BLaER1 (cell line): Measurements from ENCODE around the gene APOL2.

ENCODE experiments used
- H3K27ac ChIP-seq: shearing (Covaris generic); formaldehyde crosslinking; 2 replicates; pipeline ENCODE4 v1.8.1; 2022
- H3K27me3 ChIP-seq: shearing (Covaris generic); formaldehyde crosslinking; 2 replicates; pipeline ENCODE4 v1.8.1; 2022
- H3K36me3 ChIP-seq: shearing (Covaris generic); formaldehyde crosslinking; 2 replicates; pipeline ENCODE4 v1.8.1; 2022
- H3K4me1 ChIP-seq: shearing (Covaris generic); formaldehyde crosslinking; 2 replicates; pipeline ENCODE4 v1.8.1; 2022
- H3K4me2 ChIP-seq: shearing (Covaris generic); formaldehyde crosslinking; 2 replicates; pipeline ENCODE4 v1.8.1; 2022
- H3K4me3 ChIP-seq: shearing (Covaris generic); formaldehyde crosslinking; 2 replicates; pipeline ENCODE4 v1.8.1; 2022
- H3K9ac ChIP-seq: shearing (Covaris generic); formaldehyde crosslinking; 2 replicates; pipeline ENCODE4 v1.8.1; 2022
- H3K9me3 ChIP-seq: shearing (Covaris generic); formaldehyde crosslinking; 2 replicates; pipeline ENCODE4 v1.8.1; 2022
- H4K20me1 ChIP-seq: shearing (Covaris generic); formaldehyde crosslinking; 2 replicates; pipeline ENCODE4 v1.8.1; 2022
- Cebpa-rat ChIP-seq: shearing (Covaris generic); IDR thresholded peaks from 2 replicates; pipeline ENCODE4 v1.8.1; 2022

APOL2 gene

DNA sequence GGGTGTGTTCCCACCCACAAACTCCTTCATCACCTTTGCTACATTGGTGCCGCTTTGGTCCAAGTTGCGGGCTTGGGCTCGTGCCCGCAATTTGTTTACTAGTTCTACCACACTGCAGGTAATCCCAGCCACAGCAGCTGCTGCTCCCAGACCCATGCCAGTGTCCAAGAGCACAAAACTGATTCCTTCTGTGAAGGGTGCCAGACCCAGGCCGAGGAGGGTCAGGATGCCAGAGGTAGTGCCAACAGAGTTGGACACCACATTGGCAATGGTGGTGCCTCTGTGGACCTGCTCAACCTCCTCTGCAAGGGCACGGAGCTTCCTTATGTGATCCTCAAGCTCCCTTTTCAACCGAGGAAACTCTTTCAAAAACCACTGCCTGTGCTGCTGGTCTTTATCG, 11.5 kb downstream of the APOL2 start:
- Histone ChIP-seq H3K27me3 (no peaks in the 10 kb centered on the region), H3K4me2 (no peak overlapping the region), H3K9ac (no peak overlapping the region), H4K20me1 (no peaks in the 10 kb centered on the region), H3K27ac (no peak overlapping the region), H3K4me1 (peaks cover 13% of the 10 kb centered on the region), H3K4me3 (no peak overlapping the region), H3K36me3 (peaks cover 54% of the 10 kb centered on the region), H3K9me3 (no peaks in the 10 kb centered on the region)
- no peak for TF ChIP-seq Cebpa-rat

- H3K4me3 ChIP-seq, result no peak overlapping the region
- no peaks in the 10 kb centered on the region for H3K27me3 ChIP-seq
- H3K9ac ChIP-seq, result no peak overlapping the region
- TF ChIP-seq Cebpa-rat, result no peak
- H4K20me1 ChIP-seq, result no peaks in the 10 kb centered on the region
- no peak overlapping the region for H3K27ac ChIP-seq
- H3K36me3 ChIP-seq, result peaks cover 50% of the 10 kb centered on the region
- H3K9me3 ChIP-seq, result no peaks in the 10 kb centered on the region
- peaks cover 12% of the 10 kb centered on the region for H3K4me1 ChIP-seq
- no peak overlapping the region for H3K4me2 ChIP-seq
Measured at GRCh38 chr22:36227396-36227795, 11.9 kb downstream of the APOL2 start.

- peaks cover 7% of the 10 kb centered on the region; the same call in 1 of the 2 replicates for H3K4me1 ChIP-seq
- no peak overlapping the region for H3K27ac ChIP-seq
- no peaks in the 10 kb centered on the region for H4K20me1 ChIP-seq
- no peak overlapping the region for H3K4me3 ChIP-seq
- H3K4me2 ChIP-seq, result no peak overlapping the region
- no peak overlapping the region for H3K9ac ChIP-seq
- no peaks in the 10 kb centered on the region for H3K27me3 ChIP-seq
- H3K9me3 ChIP-seq, result no peaks in the 10 kb centered on the region
- H3K36me3 ChIP-seq, result peaks cover 41% of the 10 kb centered on the region
- TF ChIP-seq Cebpa-rat, result no peak
Measured at GRCh38 chr22:36226189-36226588, 13.1 kb downstream of the APOL2 start.

DNA sequence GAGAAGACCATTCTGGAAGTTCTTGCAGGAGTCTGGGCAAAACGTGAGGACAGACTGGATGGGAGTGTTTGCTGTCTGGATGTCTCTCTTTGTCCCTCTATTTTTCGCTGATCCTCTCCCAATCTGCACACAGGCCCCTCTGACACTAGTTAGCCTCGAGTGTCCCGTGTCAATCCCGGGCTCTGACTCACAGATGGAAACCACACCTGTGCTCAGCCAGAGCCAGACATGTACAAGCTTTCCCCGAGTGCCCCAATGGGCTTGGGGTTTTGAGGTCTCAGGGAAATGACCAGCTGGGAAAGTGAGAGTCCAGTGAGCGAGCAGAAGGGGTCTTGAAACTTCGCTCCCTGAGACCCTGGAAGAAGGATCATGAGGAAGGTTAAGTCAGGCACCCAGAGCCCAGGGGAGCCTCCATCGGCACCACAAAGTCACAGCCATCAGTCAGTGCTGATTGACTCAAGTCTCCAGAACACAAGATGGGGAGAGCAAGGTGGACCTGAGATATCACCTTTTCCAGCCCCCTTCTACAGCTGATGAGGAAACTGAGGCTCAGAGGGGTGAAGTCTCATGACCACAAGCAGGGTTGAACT, 13.9 kb downstream of the APOL2 start:
- H3K27me3 ChIP-seq, result no peaks in the 10 kb centered on the region
- H3K27ac ChIP-seq, result no peak overlapping the region
- H3K36me3 ChIP-seq, result peaks cover 34% of the 10 kb centered on the region
- H3K4me1 ChIP-seq, result peaks cover 7% of the 10 kb centered on the region; the same call in 1 of the 2 replicates
- H4K20me1 ChIP-seq, result no peaks in the 10 kb centered on the region
- H3K9me3 ChIP-seq, result no peaks in the 10 kb centered on the region
- no peak overlapping the region for H3K9ac ChIP-seq
- no peak overlapping the region for H3K4me2 ChIP-seq
- no peak for TF ChIP-seq Cebpa-rat
- H3K4me3 ChIP-seq, result no peak overlapping the region

DNA sequence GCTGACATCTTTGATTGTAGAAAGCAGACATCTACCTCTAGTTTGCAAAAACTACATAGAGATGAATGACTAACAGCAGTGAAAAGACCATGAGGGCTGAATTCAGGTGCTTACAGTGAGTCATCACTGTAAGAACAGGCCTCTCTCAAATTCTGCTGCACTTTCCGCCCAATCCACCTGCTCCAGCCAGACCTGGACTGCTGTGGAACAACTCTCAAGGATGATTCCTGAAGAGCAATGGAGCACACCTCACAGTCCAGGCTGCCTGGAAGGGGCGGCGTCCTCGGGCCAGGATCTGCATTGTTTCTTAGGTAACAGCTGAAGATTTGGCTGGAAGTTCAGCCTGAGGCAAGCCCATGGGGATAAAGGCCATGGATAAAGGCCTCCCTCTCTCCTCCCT, 15.1 kb downstream of the APOL2 start:
- H3K4me1 ChIP-seq, result peaks cover 7% of the 10 kb centered on the region; the same call in 1 of the 2 replicates
- H3K36me3 ChIP-seq, result peaks cover 27% of the 10 kb centered on the region
- no peak overlapping the region for H3K9ac ChIP-seq
- TF ChIP-seq Cebpa-rat, result no peak
- H3K9me3 ChIP-seq, result no peaks in the 10 kb centered on the region
- H3K27ac ChIP-seq, result no peak overlapping the region
- no peaks in the 10 kb centered on the region for H3K27me3 ChIP-seq
- H4K20me1 ChIP-seq, result no peaks in the 10 kb centered on the region
- H3K4me3 ChIP-seq, result no peak overlapping the region
- no peak overlapping the region for H3K4me2 ChIP-seq

GRCh38 chr22:36223504-36223903, 15.8 kb downstream of the APOL2 start:
- H3K4me3 ChIP-seq, result no peak overlapping the region
- H3K9me3 ChIP-seq, result no peaks in the 10 kb centered on the region
- TF ChIP-seq Cebpa-rat, result no peak
- peaks cover 21% of the 10 kb centered on the region for H3K36me3 ChIP-seq
- H3K27ac ChIP-seq, result no peak overlapping the region
- H4K20me1 ChIP-seq, result no peaks in the 10 kb centered on the region
- no peak overlapping the region for H3K4me2 ChIP-seq
- peaks cover 7% of the 10 kb centered on the region; the same call in 1 of the 2 replicates for H3K4me1 ChIP-seq
- H3K9ac ChIP-seq, result no peak overlapping the region
- no peaks in the 10 kb centered on the region for H3K27me3 ChIP-seq

DNA sequence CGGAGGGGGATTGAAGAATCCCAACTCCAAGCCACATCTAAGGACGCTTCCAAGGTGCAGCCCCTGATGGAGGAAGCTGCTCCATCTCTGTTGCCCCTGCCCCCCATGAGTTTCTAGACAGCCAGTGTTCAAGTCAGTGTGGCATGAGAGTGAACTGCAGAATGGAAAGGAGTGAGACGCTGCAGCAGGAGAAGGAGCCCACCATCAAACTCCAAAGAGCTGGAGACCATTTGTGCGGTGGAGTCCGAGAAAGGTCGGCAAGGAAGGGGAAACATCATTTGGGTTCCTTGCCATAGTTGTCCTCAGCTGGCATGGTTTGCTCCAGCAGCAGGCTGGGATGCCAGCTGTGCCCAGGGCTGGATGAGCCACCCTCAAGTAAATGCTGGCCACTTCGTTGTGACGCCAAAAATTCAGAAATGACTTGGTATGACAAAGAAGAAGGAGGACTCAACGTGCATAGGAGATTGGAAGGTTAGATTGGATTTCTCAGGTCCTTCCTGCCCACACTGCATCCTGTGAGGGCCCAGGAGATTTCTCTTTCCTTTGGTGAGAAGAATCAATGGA, 16.4 kb downstream of the APOL2 start:
- H3K27me3 ChIP-seq, result no peaks in the 10 kb centered on the region
- no peak overlapping the region for H3K9ac ChIP-seq
- peaks cover 7% of the 10 kb centered on the region; the same call in 1 of the 2 replicates for H3K4me1 ChIP-seq
- H3K36me3 ChIP-seq, result peaks cover 16% of the 10 kb centered on the region
- no peak overlapping the region for H3K4me3 ChIP-seq
- H3K9me3 ChIP-seq, result no peaks in the 10 kb centered on the region
- no peak for TF ChIP-seq Cebpa-rat
- H3K27ac ChIP-seq, result no peak overlapping the region
- H4K20me1 ChIP-seq, result no peaks in the 10 kb centered on the region
- no peak overlapping the region for H3K4me2 ChIP-seq

DNA sequence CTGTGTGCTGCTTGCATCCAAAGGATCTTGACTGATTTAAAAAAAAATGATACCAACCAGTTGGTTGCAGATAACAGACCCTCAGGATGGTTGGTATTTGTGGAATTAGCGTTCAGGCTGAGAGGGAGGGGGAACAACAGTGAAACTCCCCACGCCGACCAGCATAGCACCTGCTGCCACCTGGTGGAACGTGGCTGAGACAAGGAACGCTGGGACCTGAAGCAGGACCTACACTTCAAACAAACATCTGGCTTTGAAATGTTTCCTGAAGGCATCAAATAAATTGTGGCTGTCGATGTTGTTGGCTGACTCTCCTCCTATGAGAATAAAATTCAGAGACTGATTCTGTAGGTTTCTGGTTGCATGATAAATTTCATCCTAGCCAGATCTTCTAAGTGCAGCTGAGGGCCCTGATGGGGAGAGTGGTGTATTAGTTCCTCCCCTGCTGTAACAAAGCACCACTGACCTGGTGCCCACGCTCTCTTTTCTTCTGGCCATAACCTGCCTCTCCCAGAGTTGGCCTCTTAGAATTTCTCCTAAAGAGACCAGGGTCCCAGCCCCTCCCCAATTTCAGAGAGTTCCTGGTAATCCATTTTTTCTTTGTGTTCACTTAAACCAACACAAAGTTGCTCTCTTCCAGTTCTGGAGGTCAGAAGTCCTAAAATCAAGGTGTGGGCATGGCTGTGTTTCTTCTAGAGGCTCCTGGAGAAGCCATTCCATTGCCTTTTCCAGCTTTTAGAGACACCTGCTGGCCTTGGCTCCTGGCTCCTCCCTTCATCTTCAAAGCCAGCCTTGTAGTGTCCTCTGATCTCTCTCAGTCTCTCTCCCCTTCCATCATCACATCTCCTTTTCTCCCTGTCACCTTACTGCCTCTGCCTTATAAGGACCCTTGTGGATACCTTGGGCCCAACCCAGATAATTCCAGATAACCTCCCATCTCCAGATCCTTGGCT, 17.3 kb downstream of the APOL2 start:
- Histone ChIP-seq H3K4me2 (no peak overlapping the region), H3K27me3 (no peaks in the 10 kb centered on the region), H4K20me1 (no peaks in the 10 kb centered on the region), H3K4me3 (no peak overlapping the region), H3K4me1 (peaks cover 7% of the 10 kb centered on the region; the same call in 1 of the 2 replicates), H3K9ac (no peak overlapping the region), H3K36me3 (peaks cover 7% of the 10 kb centered on the region; the same call in 1 of the 2 replicates), H3K9me3 (no peaks in the 10 kb centered on the region), H3K27ac (no peak overlapping the region)
- no peak for TF ChIP-seq Cebpa-rat

- H3K27ac ChIP-seq, result no peak overlapping the region
- H3K36me3 ChIP-seq, result no peaks in the 10 kb centered on the region
- no peaks in the 10 kb centered on the region for H4K20me1 ChIP-seq
- no peak overlapping the region for H3K9ac ChIP-seq
- H3K27me3 ChIP-seq, result no peaks in the 10 kb centered on the region
- no peak overlapping the region for H3K4me3 ChIP-seq
- no peaks in the 10 kb centered on the region for H3K9me3 ChIP-seq
- TF ChIP-seq Cebpa-rat, result no peak
- H3K4me1 ChIP-seq, result peaks cover 7% of the 10 kb centered on the region; the same call in 1 of the 2 replicates
- no peak overlapping the region for H3K4me2 ChIP-seq
Measured at GRCh38 chr22:36220451-36220921, 18.8 kb downstream of the APOL2 start.

GRCh38 chr22:36218648-36219193, 20.6 kb downstream of the APOL2 start:
- no peak for TF ChIP-seq Cebpa-rat
- H3K27ac ChIP-seq, result no peak overlapping the region
- no peak overlapping the region for H3K4me2 ChIP-seq
- peaks cover 7% of the 10 kb centered on the region; the same call in 1 of the 2 replicates for H3K4me1 ChIP-seq
- H3K27me3 ChIP-seq, result no peaks in the 10 kb centered on the region
- H3K9me3 ChIP-seq, result no peaks in the 10 kb centered on the region
- H3K4me3 ChIP-seq, result no peak overlapping the region
- no peaks in the 10 kb centered on the region for H3K36me3 ChIP-seq
- no peak overlapping the region for H3K9ac ChIP-seq
- no peaks in the 10 kb centered on the region for H4K20me1 ChIP-seq
